Measurements from ENCODE around the gene PTHLH. TPM values are rescaled to one million over a fixed set of nuclear protein-coding genes. Genes with fewer than 3 reads are reported as not detected.

The PTHLH gene
- total RNA-seq, 1 donor from 2014 or later = 48.5 TPM

DNA sequence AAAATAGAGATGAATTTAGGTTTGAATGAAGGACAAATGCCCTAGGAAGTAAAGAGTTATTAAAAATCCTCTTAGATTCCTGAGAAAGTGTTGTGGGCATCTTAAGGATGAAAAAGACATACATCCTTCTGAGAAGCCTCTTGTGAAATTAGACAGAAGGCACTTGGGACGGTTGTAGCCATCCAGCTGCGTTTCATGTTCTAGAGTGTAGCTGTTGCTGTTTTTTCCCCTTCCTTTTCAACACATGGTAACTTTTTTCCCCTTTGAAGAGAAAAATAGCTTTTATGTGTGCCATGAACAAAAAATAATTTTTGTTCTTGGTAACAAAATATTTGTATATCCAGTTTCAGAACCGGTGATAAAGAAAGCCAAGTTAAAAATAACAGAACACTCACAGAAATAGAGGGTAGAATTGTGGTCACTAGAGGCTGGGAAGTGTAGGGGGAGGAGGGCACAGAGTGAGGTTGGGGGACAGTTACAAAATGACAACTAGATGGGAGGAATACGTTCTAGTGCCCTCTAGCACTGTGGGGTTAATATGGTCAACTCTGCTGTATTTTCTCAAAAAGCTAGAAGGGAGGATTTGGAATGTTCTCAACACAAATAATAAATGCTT, 58.4 kb downstream of the PTHLH start:
- Histone ChIP-seq H3K9me3 (ENCODE audit: insufficient read depth, low read depth, low read length) (no peaks in the 10 kb centered on the region), H3K4me1 (ENCODE audit: insufficient read depth, low read length) (no peaks in the 10 kb centered on the region), H3K9ac (ENCODE audit: low read length) (no peak overlapping the region), H3K4me3 (ENCODE audit: insufficient read depth, low read depth, low read length) (no peak overlapping the region), H4K20me1 (ENCODE audit: insufficient read depth, low read length) (no peaks in the 10 kb centered on the region), H2AFZ (ENCODE audit: low read depth, low read length) (no peak overlapping the region), H3K27ac (ENCODE audit: low read depth, low read length) (no peak overlapping the region), H3K79me2 (ENCODE audit: insufficient read depth, low read length) (no peaks in the 10 kb centered on the region), H3K27me3 (ENCODE audit: insufficient read depth, low read length) (no peaks in the 10 kb centered on the region), H3K4me2 (ENCODE audit: low read length) (no peak overlapping the region), H3K36me3 (ENCODE audit: insufficient read depth, low read length) (no peaks in the 10 kb centered on the region)
- Mint-ChIP-seq H3K9me3 (ENCODE audit: unreplicated experiment) (peaks cover 1% of the 10 kb centered on the region), H3K27ac (ENCODE audit: unreplicated experiment) (no peak overlapping the region), H3K4me1 (ENCODE audit: low read depth, unreplicated experiment) (peaks cover 4% of the 10 kb centered on the region), H3K4me3 (ENCODE audit: unreplicated experiment) (no peak overlapping the region), H3K27me3 (ENCODE audit: low read depth, unreplicated experiment) (no peaks in the 10 kb centered on the region), H3K36me3 (ENCODE audit: low read depth, unreplicated experiment) (no peaks in the 10 kb centered on the region)
- no peak for DNase-seq (ENCODE audit: low read depth)
- no peak for FAIRE-seq
- TF ChIP-seq CTCF (IDR thresholded peaks at IDR 0.05; ENCODE audit: insufficient read depth, low read depth, low read length) = no peak
- TF ChIP-seq EZH2 (IDR thresholded peaks at IDR 0.05; ENCODE audit: insufficient read depth, low read length) = no peak

DNA sequence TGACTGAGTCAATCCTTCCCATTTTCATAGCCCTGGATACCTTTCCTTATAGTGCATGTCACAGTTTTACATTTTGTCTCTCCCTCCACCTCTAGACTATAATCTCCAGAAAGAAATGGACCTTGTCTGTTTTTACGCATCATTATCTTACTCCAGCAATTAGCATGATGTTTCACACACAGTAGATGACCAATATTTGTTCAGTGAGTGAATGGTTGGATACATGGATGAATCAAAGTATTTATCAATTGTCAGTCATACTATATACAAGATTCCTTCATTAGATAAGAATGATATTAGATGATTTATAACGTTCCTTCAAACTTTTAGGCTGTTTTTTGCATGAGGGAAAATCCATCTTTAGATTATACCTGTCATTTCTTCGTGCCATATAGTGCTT, 61.1 kb downstream of the PTHLH start:
- Histone ChIP-seq H3K9me3 (ENCODE audit: insufficient read depth, low read depth, low read length) (no peaks in the 10 kb centered on the region), H3K9ac (ENCODE audit: low read length) (no peak overlapping the region), H3K79me2 (ENCODE audit: insufficient read depth, low read length) (no peaks in the 10 kb centered on the region), H3K36me3 (ENCODE audit: insufficient read depth, low read length) (no peaks in the 10 kb centered on the region), H2AFZ (ENCODE audit: low read depth, low read length) (no peak overlapping the region), H3K27me3 (ENCODE audit: insufficient read depth, low read length) (no peaks in the 10 kb centered on the region), H3K4me3 (ENCODE audit: insufficient read depth, low read depth, low read length) (no peak overlapping the region), H3K4me2 (ENCODE audit: low read length) (no peak overlapping the region), H3K4me1 (ENCODE audit: insufficient read depth, low read length) (no peaks in the 10 kb centered on the region), H4K20me1 (ENCODE audit: insufficient read depth, low read length) (no peaks in the 10 kb centered on the region), H3K27ac (ENCODE audit: low read depth, low read length) (no peak overlapping the region)
- DNase-seq (ENCODE audit: low read depth) = no peak
- Mint-ChIP-seq H3K9me3 (ENCODE audit: unreplicated experiment) (peaks cover 1% of the 10 kb centered on the region), H3K4me3 (ENCODE audit: unreplicated experiment) (no peak overlapping the region), H3K4me1 (ENCODE audit: low read depth, unreplicated experiment) (peaks cover 20% of the 10 kb centered on the region), H3K27me3 (ENCODE audit: low read depth, unreplicated experiment) (no peaks in the 10 kb centered on the region), H3K36me3 (ENCODE audit: low read depth, unreplicated experiment) (no peaks in the 10 kb centered on the region), H3K27ac (ENCODE audit: unreplicated experiment) (no peak overlapping the region)
- no peak for FAIRE-seq
- no peak for TF ChIP-seq EZH2 (IDR thresholded peaks at IDR 0.05; ENCODE audit: insufficient read depth, low read length)
- TF ChIP-seq CTCF (IDR thresholded peaks at IDR 0.05; ENCODE audit: insufficient read depth, low read depth, low read length) = no peak

Other genes with a start within 250 kb of the PTHLH start
- gene KLHL42, start 192.5 kb downstream of the PTHLH start, total RNA-seq = 39.5 and 40.8 TPM in 2 replicates
- not detected in 2 replicates for gene MANSC4, start 192.5 kb downstream of the PTHLH start, total RNA-seq
- gene CCDC91, start 217.7 kb upstream of the PTHLH start, total RNA-seq = 18.3 and 19.3 TPM in 2 replicates